GM10266 (cell line): ENCODE results near the gene SKOR1.

ENCODE experiments used
- DNase-seq: peaks from one replicate; pipeline ENCODE4 v3.0.0; 2012; ENCODE audit errors: extremely low spot score
- TF ChIP-seq, protein P1 (sequence below): IDR thresholded peaks from 2 replicates; pipeline ENCODE4 v1.5.1; 2012; ENCODE audit warnings: mild to moderate bottlenecking, low read depth; ENCODE audit not compliant: control insufficient read depth, insufficient read depth; ENCODE audit errors: missing control alignments

SKOR1 gene

DNA sequence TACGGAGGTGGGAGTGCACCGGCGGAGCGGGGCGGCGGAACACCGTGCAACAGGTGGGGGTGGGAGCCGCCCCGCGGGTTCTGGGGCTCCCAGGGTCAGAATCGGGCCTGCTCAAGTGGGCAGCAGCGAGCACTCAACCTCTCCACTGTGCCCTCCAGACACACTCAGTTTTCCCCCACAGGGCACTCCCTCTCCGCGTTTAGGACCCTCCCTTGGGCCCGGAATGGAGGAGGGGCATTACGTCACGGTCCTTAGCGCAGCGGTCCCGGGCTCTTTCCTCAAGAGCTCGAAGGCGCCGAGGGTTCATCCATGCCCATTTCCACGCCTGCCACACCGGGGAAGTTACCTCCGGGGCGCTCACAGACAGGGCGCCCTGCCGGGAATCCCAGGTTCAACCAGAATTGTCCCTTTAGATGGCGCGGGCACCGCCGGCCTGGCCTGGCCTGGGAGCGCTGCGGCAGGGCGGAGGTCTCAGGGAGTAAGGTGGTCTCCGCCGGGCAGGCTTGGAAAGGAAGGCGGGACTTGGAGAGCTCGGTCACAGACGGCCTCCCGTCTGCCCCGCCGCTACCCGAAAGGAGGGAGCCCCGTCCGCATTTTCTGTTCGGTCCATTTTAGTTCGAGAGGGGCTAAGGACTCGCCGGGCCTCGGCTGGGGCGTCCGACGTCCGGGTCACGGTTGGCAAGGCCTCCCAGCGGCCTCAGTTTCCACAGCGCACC, 9.4 kb downstream of the SKOR1 start:
- no peak for DNase-seq

GRCh38 chr15:67835297-67836133, 10.2 kb downstream of the SKOR1 start:
- TF ChIP-seq, protein P1, sequence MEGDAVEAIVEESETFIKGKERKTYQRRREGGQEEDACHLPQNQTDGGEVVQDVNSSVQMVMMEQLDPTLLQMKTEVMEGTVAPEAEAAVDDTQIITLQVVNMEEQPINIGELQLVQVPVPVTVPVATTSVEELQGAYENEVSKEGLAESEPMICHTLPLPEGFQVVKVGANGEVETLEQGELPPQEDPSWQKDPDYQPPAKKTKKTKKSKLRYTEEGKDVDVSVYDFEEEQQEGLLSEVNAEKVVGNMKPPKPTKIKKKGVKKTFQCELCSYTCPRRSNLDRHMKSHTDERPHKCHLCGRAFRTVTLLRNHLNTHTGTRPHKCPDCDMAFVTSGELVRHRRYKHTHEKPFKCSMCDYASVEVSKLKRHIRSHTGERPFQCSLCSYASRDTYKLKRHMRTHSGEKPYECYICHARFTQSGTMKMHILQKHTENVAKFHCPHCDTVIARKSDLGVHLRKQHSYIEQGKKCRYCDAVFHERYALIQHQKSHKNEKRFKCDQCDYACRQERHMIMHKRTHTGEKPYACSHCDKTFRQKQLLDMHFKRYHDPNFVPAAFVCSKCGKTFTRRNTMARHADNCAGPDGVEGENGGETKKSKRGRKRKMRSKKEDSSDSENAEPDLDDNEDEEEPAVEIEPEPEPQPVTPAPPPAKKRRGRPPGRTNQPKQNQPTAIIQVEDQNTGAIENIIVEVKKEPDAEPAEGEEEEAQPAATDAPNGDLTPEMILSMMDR, result no peak
- no peak for DNase-seq

More for the DNA sequence above, 9.4 kb downstream of the SKOR1 start:
- TF ChIP-seq, protein P1, result no peak

- no peak for DNase-seq
Observed at GRCh38 chr15:67836134-67836455, 10.8 kb downstream of the SKOR1 start.

DNA sequence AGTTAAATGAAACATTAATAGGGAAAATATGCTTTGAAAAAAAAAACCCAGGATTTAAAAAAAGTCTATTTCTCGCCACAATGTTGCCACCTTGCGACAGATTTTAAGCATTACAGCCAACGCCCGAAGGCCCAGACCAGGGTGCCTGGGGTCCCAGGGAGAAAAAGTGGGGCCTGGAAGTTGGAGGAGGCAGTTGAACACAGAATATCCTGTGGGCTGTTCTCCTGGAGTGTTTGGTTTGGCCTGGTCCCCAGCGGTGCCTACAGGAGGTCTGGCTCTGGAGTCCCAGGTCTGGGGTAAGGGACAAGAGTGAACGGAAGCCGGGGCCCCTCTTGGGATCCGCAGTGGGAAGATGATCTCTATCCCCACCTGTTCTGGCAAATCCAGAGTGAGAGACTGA, 11.2 kb downstream of the SKOR1 start:
- TF ChIP-seq, protein P1, result peak; percentile 76
- peak; percentile 69 for DNase-seq

More at GRCh38 chr15:67836134-67836455, 10.8 kb downstream of the SKOR1 start:
- TF ChIP-seq, protein P1, result no peak

- peak; percentile 35 for DNase-seq
- TF ChIP-seq, protein P1, result no peak
Observed at GRCh38 chr15:67836955-67837354, 11.6 kb downstream of the SKOR1 start.

DNA sequence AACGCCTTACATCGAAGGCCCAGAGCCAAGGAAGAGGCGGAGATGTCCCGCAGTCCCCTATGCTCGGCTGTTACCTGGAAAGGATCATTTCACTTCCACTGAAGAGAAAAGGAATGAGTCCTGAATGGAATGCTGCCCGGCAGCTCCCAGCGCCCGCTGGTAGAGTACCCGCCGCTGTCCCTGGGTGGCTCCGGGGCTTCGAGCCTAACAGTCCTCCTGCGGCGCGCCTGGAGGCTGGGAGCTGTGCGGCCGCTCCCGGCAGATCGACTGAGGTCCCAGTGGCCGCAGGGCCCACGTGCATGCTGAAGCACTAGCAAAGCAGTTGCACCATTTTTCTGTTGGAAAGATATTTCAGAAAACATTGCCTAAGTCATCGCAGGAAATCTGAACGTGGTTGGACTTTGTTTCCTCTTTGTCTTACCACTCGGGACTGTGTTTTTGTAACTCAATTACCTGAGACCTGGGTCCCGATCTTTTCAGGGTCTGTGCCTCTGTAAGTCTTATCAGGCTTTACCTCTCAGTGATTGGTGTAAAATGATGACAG, 13.6 kb downstream of the SKOR1 start:
- TF ChIP-seq, protein P1, result no peak
- no peak for DNase-seq
